OCI-LY7 (cell line): Measurements from ENCODE around the gene SMIM12.

ENCODE experiments used
- EZH2phosphoT487 ChIP-seq: fragments of 200-600 bp; sonication (generic); IDR thresholded peaks from 2 replicates; pipeline ENCODE4 v1.6.1; 2018; ENCODE audit warnings: low read depth, borderline replicate concordance, mild to moderate bottlenecking, mixed run types, antibody characterized with exemption, low read length, moderate library complexity, mixed read lengths
- TF ChIP-seq, protein P1 (sequence below): fragments of 200-600 bp; sonication (generic); conservative IDR thresholded peaks from 2 replicates; pipeline ENCODE4 v1.5.1; 2014; ENCODE audit warnings: mild to moderate bottlenecking, antibody characterized with exemption, low read length, moderate library complexity, mixed read lengths

- TF ChIP-seq, protein P1, sequence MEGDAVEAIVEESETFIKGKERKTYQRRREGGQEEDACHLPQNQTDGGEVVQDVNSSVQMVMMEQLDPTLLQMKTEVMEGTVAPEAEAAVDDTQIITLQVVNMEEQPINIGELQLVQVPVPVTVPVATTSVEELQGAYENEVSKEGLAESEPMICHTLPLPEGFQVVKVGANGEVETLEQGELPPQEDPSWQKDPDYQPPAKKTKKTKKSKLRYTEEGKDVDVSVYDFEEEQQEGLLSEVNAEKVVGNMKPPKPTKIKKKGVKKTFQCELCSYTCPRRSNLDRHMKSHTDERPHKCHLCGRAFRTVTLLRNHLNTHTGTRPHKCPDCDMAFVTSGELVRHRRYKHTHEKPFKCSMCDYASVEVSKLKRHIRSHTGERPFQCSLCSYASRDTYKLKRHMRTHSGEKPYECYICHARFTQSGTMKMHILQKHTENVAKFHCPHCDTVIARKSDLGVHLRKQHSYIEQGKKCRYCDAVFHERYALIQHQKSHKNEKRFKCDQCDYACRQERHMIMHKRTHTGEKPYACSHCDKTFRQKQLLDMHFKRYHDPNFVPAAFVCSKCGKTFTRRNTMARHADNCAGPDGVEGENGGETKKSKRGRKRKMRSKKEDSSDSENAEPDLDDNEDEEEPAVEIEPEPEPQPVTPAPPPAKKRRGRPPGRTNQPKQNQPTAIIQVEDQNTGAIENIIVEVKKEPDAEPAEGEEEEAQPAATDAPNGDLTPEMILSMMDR: no peak
- no peak for TF ChIP-seq EZH2phosphoT487
Observed at GRCh38 chr1:34828611-34829010, 30.9 kb downstream of the SMIM12 start.
